Hepatocyte (in vitro differentiated cells): ENCODE measurements around the gene TPPP2. TPM values are rescaled to one million over a fixed set of nuclear protein-coding genes. Genes with fewer than 3 reads are reported as not detected.

Experiments used
- DNase-seq: peaks from one replicate; pipeline ENCODE4 v3.0.0-alpha.2; 2016; ENCODE audit warnings: low spot score
- H2AFZ ChIP-seq: fragments of 200-600 bp; sonication (generic); 2 replicates; pipeline ENCODE4 v1.6.0; 2016; ENCODE audit warnings: antibody characterized with exemption, mild to moderate bottlenecking
- H3K27ac ChIP-seq: fragments of 200-600 bp; sonication (generic); 2 replicates; pipeline ENCODE4 v1.5.1; 2016; ENCODE audit warnings: mild to moderate bottlenecking
- H3K27me3 ChIP-seq: fragments of 200-600 bp; sonication (generic); 2 replicates; pipeline ENCODE4 v1.6.1; 2016
- H3K36me3 ChIP-seq: fragments of 200-600 bp; sonication (generic); replicated peaks from 2 replicates; pipeline ENCODE4 v1.5.1; 2016; ENCODE audit warnings: low read depth; ENCODE audit not compliant: insufficient read depth
- H3K4me1 ChIP-seq: fragments of 200-600 bp; sonication (generic); 2 replicates; pipeline ENCODE4 v1.5.1; 2016; ENCODE audit warnings: mild to moderate bottlenecking, moderate library complexity; ENCODE audit not compliant: insufficient read depth
- H3K4me2 ChIP-seq: fragments of 200-600 bp; sonication (generic); 2 replicates; pipeline ENCODE4 v1.6.0; 2016
- H3K4me3 ChIP-seq: fragments of 200-600 bp; sonication (generic); 2 replicates; pipeline ENCODE4 v1.5.1; 2016; ENCODE audit warnings: mild to moderate bottlenecking
- H3K79me2 ChIP-seq: fragments of 200-600 bp; sonication (generic); 2 replicates; pipeline ENCODE4 v1.6.0; 2017; ENCODE audit warnings: mild to moderate bottlenecking
- H3K9me2 ChIP-seq: fragments of 200-600 bp; sonication (generic); replicated peaks from 2 replicates; pipeline ENCODE4 v1.6.0; 2017; ENCODE audit warnings: mild to moderate bottlenecking; ENCODE audit not compliant: insufficient read depth
- H3K9me3 ChIP-seq: fragments of 200-600 bp; sonication (generic); 2 replicates; pipeline ENCODE4 v1.5.1; 2016; ENCODE audit warnings: low read depth, mild to moderate bottlenecking
- H4K20me1 ChIP-seq: fragments of 200-600 bp; sonication (generic); 2 replicates; pipeline ENCODE4 v1.6.0; 2016; ENCODE audit warnings: mild to moderate bottlenecking; ENCODE audit not compliant: insufficient read depth, poor library complexity, severe bottlenecking
- CTCF ChIP-seq: fragments of 200-600 bp; sonication (generic); IDR thresholded peaks from 2 replicates; pipeline ENCODE4 v1.5.1; 2016; ENCODE audit warnings: antibody characterized with exemption, mild to moderate bottlenecking; ENCODE audit not compliant: poor library complexity
- EZH2 ChIP-seq: fragments of 200-600 bp; sonication (generic); IDR thresholded peaks from 2 replicates; pipeline ENCODE4 v1.6.1; 2016; ENCODE audit warnings: antibody characterized with exemption, mild to moderate bottlenecking, borderline replicate concordance
- EZH2phosphoT487 ChIP-seq: fragments of 200-600 bp; sonication (generic); IDR thresholded peaks from one replicate; pipeline ENCODE4 v1.6.1; 2018; ENCODE audit warnings: antibody characterized with exemption, mild to moderate bottlenecking, low read depth, moderate library complexity; ENCODE audit not compliant: unreplicated experiment, severe bottlenecking
- WGBS: methylation state at CpG from one replicate; pipeline ENCODE4 v1.1.6; 2016; ENCODE audit warnings: low lambda C conversion rate; ENCODE audit errors: missing lambda C conversion rate; 5-methylcytosine and 5-hydroxymethylcytosine counted together
- polyA plus RNA-seq: library from polyadenylated mRNA; unstranded; fragments of >200 nt; fragmentation: Nextera tagmentation; extraction: Ambion mirVana; gene quantifications from 2 replicates; pipeline ENCODE4 v1.2.1, GENCODE V29; 2016
- total RNA-seq: library from RNA; depleted of rRNA; stranded (reverse); fragments of >200 nt; gene quantifications from 2 replicates; pipeline ENCODE4 v1.2.3, GENCODE V29; 2014

Gene TPPP2
- total and polyA plus RNA-seq, 2 experiments from 2014 or later, result not detected

- Histone ChIP-seq H3K27me3 (no peaks in the 10 kb centered on the region), H2AFZ (no peak overlapping the region), H3K4me3 (no peak overlapping the region), H3K9me2 (no peaks in the 10 kb centered on the region), H3K4me2 (no peak overlapping the region), H3K27ac (no peak overlapping the region), H3K9me3 (no peaks in the 10 kb centered on the region), H3K79me2 (no peaks in the 10 kb centered on the region), H3K4me1 (peaks cover 12% of the 10 kb centered on the region), H4K20me1 (no peaks in the 10 kb centered on the region), H3K36me3 (no peaks in the 10 kb centered on the region)
- no peak for DNase-seq
- WGBS, result 88% methylated on average over 12 of the region's 12 CpGs
- TF ChIP-seq EZH2 (no peak), EZH2phosphoT487 (no peak), CTCF (no peak)
These were observed 514 bp downstream of the TPPP2 start for GRCh38 chr14:21030531-21030930.

- H4K20me1 ChIP-seq, result no peaks in the 10 kb centered on the region
- H3K4me3 ChIP-seq, result no peak overlapping the region
- H3K9me3 ChIP-seq, result no peaks in the 10 kb centered on the region
- H3K4me2 ChIP-seq, result no peak overlapping the region
- H3K9me2 ChIP-seq, result no peaks in the 10 kb centered on the region
- WGBS, result 89% methylated on average over 5 of the region's 5 CpGs
- H3K4me1 ChIP-seq, result no peaks in the 10 kb centered on the region
- no peak overlapping the region for H3K27ac ChIP-seq
- H3K79me2 ChIP-seq, result no peaks in the 10 kb centered on the region
- DNase-seq, result no peak
- no peaks in the 10 kb centered on the region for H3K36me3 ChIP-seq
- TF ChIP-seq CTCF, result no peak
- no peak for TF ChIP-seq EZH2
- TF ChIP-seq EZH2phosphoT487, result no peak
- no peak overlapping the region for H2AFZ ChIP-seq
- no peaks in the 10 kb centered on the region for H3K27me3 ChIP-seq
These were observed 2.5 kb downstream of the TPPP2 start for GRCh38 chr14:21032326-21033132.

DNA sequence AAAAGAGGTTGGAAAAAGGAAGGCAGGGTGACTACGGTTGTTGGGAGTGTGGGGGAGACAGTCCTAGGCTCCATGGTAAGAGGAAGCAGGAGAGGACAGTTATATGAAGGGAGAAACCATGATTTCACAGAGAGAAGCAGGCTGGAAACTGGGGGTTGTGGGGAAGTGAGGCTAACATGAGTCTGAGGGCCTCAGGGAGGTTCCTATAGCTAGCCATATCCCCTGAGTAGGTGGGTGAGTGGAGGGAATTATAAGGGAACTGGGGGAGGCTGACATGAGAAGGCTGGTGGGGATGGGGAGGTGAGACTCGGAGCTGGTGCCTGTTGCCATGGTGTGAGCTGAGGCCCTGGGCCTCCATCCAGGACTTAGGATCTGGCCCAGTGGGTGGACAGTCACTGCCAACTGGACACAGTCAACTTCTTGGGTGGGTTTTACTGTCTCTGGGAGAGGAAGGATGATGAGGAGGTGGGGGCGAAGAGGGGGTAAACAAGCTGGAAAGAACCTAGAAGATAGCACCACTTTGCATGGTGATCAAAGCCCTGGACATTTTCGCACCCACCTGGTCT, 3.2 kb downstream of the TPPP2 start:
- no peaks in the 10 kb centered on the region for H3K9me2 ChIP-seq
- H3K27ac ChIP-seq, result no peak overlapping the region
- no peak overlapping the region for H3K4me2 ChIP-seq
- H3K36me3 ChIP-seq, result no peaks in the 10 kb centered on the region
- H2AFZ ChIP-seq, result no peak overlapping the region
- WGBS, result 93% methylated on average over 4 of the region's 4 CpGs
- no peaks in the 10 kb centered on the region for H3K27me3 ChIP-seq
- no peak for DNase-seq
- TF ChIP-seq EZH2, result no peak
- TF ChIP-seq CTCF, result no peak
- TF ChIP-seq EZH2phosphoT487, result no peak
- H3K79me2 ChIP-seq, result no peaks in the 10 kb centered on the region
- H3K4me1 ChIP-seq, result peaks cover 2% of the 10 kb centered on the region
- H3K4me3 ChIP-seq, result no peak overlapping the region
- H3K9me3 ChIP-seq, result no peaks in the 10 kb centered on the region
- H4K20me1 ChIP-seq, result no peaks in the 10 kb centered on the region
